ENCODE results near the gene LY6G6F.
"Not testable (repeated sequence)": the region's sequence is repeated elsewhere in the genome, so short reads cannot be mapped to it uniquely, and the experiment has no call there.

LY6G6F gene

DNA sequence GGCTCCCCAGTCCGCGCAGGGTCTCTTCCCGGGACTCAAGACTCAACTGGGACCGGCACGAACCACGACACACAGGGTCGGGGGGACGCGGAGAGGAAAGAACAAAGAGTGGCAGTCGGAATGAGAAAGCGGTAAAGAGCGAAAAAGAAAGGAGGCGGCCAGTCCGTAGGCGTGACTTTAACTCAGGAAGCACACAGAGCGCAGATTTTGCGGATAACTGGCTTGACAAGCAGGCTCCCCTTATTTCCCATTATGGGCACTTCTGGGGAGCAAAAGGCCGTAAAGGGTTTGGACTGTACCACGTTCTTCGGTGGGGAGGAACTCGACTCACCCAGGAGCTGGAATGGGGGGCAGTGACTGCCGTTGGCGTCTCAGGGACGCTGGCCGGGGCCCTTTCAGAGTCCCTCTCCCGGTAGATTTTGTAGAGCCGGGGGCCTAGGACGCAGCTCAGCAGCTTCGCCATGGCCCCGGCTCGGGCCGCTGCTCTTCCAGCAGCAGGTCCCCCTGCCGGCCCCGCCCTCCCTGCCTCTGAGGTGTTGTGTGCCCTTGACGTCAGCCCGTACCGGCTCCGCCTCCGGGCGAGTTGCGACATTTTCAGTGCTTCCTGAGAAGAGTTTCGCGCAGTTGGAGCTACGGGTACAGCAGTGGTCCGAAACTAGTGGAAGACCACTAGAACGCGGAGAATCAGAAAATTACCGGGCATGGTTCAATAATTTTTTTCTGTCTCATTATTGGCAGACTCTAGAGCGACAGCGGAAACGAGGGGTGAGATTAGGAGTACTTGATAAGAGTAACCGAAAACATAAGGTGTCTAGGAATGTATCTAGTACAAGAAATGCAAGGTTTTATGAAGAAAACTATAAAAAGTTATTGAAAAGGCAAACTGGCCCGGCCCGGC is 3.6 kb upstream of the LY6G6F start, which contains the start of gene ABHD16A:
Gene ABHD16A, minus strand, starts transcription at position 506 of the 898 bp plus-strand sequence. Its CDS starts 43 bp downstream, at position 463.
- DNase-seq, result peak; percentile 82

DNA sequence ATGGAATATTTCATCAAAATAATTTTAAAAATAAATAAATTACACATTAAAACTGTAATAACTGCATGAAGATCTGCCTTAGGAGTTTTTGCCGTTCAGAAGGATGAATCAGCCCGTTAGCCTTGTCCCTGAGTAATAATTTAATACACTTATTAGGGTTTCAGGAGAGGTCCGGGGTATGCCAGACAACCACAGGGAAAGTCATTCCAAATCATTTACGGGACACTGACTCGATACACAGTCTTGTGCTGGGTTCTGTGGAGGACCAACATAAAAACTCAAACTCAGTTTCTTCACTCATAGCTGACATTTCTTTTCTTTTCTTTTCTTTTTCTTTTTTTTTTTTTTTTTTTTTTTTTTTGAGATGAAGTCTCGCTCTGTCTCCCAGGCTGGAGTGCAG is 735 bp upstream of the LY6G6F start:
- DNase-seq, result no peak

DNA sequence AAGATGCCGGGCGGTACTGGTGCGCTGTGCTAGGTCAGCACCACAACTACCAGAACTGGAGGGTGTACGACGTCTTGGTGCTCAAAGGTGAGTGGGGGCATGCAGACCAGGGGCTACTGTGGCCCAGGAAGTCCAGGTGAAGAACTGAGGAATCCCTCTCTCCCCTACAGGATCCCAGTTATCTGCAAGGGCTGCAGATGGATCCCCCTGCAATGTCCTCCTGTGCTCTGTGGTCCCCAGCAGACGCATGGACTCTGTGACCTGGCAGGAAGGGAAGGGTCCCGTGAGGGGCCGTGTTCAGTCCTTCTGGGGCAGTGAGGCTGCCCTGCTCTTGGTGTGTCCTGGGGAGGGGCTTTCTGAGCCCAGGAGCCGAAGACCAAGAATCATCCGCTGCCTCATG is 1.0 kb downstream of the LY6G6F start:
- DNase-seq, result no peak

DNA sequence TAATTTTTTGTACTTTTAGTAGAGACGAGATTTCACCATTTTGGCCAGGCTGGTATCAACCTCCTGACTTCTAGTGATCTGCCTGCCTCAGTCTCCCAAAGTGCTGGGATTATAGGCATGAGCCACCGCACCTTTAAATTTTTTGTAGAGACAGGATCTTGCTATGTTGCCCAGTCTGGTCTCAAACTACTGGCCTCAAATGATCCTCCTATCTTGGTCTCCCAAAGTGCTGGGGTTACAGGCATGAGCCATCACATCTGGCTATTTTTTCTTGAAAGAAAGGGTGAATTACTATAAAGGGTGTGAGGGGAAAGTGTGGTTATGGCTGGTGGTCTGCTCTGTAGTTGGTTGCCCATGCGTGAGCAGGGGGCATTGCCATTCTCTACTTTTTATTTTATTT is 1.6 kb downstream of the LY6G6F start:
- DNase-seq, result no peak

DNA sequence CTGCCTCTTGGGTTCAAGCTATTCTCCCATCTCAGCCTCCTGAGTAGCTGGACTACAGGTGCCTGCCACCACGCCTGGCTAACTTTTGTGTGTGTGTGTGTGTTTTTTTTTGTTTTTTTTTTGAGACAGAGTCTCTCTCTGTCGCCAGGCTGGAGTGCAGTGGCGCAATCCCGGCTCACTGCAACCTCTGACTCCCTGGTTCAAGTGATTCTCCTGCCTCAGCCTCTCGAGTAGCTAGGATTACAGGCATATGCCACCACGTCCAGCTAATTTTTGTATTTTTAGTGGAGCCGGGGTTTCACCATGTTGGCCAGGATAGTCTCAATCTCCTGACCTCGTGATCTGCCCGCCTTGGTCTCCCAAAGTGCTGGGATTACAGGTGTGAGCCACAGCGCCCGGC is 2.5 kb downstream of the LY6G6F start:
- not testable (repeated sequence) for DNase-seq

DNA sequence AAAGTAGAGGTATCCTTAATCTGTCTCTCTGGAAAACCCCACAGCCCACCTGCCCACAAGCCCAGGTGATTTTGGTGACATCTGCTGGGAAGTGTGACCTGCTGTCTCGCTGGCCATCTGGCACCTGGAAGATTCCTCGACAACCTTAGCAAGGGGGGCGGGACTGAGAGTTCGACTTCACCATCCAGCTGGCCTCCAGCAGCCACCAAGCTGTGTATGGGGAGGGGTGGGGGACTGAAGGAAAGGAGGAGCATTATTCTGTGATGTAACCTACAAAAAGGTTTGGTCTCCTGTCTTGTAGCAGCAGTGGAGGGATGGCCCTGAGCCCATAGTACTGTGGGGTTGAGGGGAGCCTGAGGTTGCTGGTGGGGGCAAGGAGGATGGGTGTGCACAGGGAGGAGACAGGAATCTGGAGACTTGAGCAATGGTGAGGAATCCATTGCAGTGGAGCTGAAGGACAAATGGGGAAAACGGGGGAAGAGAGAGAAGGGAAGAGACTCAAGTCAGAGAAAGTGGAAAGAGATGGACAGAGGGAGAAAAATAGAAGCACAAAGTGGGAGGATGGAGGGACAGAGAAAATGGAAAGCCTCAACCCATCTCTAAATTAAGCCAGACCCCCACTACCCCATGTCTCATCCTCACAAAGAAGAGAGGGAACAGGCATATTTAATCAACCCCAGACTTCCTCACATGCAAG is 4.0 kb downstream of the LY6G6F start:
- no peak for DNase-seq

DNA sequence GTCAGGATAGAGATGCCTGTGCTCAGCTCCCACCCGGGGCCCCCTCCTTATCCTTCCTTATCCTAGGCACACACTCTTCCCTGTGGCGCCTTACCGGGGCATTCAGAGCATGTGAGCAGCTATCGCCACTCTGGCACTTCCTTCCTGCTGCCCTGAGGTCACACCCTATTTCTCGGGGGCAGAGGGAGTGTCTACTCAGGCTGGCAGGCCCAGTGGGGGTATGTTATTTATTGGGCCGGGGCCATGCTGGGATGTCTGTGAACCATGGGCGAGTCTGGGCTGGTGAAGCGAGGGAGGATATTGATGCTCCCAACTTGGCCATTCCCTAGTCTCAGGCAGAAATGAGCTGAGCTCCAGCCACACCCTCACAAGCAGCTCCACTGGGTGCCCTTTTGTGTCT is 4.6 kb downstream of the LY6G6F start:
- DNase-seq, result no peak

DNA sequence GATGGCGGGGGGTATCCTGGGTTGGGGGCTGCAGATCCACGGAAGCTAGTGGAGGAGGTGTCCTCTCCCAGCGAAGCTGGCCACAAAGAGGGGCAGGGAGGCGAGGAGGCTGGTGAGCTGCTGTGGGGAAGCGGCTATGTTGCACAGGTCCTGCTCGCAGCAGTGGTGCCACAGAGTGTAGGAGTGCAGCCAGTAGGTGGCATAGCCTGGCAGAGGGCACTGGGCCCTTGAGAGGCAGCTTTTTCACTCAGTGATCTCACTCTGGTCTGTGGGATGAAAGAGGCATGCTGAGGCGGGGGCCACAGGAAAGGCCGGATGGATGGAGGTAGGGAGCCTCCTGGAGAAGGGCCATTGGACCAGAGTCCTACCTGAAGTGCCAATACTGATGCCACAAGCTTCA is 5.6 kb downstream of the LY6G6F start:
- DNase-seq, result no peak

DNA sequence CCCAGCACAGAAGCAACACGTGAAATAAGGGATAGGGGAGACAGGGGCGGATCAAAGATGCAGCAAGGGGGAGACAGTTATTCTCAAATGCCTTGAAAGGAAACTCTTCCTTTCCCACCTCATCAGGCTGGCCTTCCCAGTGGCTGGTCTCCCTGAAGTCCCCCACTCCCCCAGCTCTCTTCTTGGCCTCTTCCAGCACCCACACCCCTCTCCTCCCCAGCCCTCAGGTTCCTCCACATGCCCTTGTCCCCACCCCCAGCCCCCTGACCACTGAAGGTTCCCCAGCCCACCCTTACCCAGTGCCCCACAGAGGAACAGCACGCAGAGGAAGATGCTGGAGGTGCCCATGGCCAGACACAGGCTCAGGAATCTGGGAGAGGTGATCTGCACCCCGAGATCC is 6.8 kb downstream of the LY6G6F start:
- no peak for DNase-seq

DNA sequence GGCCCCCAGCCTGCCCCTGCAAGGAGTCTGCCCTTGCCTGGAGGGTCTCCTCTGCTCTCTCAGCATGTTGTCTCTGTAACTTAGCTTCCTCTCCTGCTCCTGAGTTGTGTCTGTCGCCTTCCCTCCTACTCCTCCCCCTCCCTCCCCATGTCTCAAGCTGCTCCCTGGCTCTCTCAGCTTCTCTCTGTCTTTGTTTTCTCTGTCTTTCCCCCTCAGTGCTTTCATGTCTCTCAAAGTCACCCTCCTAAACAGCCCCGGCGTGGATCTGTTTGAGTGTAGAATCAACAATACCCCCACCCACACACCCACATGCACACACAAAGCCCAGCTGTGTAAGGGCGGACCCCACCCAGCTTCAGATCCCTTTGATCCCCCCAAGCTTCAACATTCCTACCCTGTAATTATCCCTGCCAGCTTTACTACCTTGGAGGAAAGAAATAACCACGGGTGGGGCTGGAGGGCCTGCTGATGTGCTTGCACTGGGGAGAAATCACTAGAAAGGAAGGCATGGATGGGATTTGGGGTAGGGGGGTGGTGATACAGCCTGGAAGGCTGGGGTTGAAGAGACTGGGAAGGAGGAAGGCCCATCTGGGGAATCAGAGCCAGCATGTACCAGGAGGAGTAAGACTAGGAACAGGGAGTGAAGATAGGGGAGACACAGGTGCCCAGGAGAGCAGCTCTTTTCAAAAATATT is 7.5 kb downstream of the LY6G6F start:
- no peak for DNase-seq

DNA sequence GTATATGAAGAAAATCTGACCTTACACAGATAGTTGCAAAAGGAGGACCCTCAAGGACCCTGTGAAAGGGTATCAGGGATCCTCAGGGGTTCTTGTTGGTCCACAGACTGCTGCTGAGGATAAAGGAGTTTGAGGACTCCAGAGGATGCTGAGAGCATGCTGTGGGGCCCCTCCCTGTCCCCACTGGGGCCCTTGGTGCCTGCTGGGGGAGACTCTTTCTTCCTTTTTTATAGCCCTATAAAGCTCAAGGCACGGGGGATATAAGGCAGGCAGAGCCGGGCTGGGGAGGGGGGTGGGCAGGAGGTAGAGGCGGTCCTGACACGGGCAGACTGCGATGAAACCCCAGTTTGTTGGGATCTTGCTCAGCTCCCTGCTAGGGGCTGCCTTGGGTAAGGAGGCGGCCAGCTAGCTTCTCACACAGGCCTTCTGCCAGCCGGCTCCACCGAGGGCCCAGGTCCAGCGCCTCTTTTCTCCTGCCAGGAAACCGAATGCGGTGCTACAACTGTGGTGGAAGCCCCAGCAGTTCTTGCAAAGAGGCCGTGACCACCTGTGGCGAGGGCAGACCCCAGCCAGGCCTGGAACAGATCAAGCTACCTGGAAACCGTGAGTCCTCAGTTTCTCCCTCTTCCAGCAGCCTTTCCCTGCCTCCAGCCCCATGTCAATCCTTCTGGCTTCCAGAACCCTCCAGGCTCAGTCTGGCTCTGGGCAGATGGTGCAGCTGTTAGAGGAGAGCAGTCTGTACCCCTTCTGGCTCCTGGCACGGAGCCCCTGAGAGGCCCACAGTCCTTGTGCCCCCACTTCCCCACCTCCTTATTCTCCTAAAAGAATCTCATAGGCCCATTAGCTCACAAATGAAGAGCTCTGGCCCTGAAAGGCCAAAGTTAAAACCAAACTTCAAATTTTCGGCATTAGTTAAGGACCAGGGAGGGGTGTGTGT is 8.6 kb downstream of the LY6G6F start, which contains the start of gene LY6G6D:
Gene LY6G6D, plus strand, starts transcription at position 327 of the 937 bp plus-strand sequence. Its CDS starts 8 bp downstream, at position 335.
- DNase-seq, result no peak

DNA sequence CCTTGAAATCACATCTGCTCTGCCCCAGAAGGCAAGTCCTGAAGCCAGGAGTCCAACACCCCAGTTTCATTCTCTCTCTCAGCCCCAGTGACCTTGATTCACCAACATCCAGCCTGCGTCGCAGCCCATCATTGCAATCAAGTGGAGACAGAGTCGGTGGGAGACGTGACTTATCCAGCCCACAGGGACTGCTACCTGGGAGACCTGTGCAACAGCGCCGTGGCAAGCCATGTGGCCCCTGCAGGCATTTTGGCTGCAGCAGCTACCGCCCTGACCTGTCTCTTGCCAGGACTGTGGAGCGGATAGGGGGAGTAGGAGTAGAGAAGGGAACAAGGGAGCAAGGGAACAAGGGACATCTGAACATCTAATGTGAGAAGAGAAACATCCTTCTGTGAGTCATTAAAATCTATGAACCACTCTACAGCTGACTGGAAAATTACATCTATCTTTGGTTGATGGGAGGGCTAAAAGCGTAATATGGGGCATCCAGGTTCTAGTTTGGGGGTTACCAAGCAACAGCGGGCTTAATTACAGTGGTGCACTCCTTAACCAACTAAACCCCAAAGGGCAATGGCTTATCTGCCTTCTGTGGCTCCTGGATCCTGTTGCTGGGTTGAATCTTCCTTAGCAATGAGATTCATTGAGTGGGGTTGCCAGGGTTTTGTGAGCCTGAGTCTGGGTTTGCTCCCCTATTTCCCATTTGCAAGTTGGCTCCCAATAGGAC is 11.0 kb downstream of the LY6G6F start:
- no peak for DNase-seq

DNA sequence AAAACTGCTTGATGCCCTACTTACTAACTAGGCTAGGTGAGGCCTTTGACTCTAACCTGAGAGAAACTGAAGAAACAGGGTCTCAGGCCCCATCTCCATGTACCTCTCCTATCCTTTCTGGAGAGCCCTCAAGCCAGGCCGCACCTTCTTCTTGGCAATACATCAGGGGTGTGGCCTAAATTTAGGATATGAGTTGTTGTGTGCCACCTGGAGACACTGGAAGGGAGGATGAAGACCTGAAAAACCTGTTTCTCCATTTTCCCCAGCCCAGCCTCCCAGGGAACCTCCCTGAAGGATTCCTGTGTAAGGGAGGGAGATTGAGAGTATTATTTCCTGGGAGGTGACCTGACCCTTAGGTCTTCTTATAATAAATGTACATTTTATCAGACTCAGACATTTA is 11.6 kb downstream of the LY6G6F start:
- no peak for DNase-seq

DNA sequence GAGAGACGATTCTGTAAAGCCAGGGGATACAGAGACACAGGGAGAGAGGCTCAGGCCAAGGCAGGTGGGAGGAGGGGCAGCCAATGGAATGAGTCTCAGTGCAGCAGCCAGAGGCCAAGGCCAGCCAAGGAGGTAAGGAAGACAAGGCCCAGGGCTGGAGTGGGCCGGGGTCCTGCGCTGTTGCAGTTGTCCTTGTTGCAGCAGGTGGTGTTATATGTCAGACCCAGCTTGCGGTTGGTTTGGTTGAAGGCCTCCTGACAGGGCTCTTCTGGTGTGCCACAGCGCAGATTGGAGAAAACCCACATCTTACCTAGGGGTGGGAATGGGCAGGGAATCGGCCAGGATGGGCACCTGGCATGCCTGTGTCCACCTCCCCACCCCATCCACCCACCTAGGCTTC is 12.3 kb downstream of the LY6G6F start:
- no peak for DNase-seq

DNA sequence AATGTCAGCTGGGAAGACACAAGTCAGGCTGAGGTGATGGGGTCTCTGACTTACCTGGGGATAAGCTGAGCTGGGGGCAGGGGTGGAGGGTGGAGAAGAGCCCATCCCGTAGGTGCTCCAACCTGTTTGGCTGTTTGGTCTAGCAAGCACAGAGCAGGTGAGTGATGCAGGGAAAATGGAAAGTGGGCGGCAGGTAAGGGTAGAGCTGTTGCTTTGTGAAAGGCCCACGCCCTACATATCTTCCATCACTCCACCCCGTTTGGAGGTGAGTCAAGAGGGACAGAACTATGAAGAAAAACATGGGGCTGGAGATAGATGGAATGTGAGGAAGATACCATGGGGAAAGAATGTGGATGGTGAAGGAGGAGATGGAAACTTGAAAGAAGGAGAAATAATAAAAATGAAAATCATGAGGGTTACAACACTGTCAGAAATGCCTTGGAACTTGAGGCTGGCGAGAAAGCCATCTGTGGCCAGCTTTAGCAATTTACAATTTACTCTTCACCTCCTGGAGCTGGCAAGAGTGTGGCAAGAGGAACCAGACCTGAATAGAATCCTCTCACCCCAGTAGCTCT is 13.6 kb downstream of the LY6G6F start:
- DNase-seq, result no peak

DNA sequence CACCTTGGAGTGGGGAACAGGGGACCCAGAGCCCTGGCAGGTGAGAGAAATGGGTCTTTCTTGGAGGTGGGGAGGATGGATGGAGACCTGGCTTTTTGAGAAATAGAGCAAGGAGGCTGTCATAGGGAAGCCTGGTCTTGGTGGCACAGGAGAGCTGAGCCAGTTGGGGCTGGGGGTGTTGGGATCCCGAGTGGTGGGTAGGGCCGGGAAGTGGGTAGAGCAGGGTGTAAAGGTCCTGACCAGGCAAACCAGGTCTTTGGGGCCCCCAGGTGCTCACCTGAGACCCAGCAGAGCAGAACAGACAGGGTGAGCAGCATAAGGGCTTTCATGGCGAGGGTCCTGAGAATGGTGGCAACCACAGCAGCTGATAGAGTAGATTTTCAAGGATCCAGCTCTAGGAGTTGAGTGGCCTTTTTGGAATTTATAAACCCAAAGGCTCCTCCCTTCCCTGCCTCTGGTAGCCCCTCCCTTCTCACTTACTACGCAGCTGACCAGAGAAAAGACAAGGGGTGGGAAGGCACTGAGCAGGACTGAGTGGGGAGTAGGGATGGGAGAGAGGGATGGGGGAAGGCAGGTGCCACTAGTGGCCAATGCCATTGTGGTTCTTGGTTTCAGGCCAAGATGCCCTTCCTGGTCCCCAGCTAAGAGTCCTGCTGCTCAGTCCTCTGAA is 14.8 kb downstream of the LY6G6F start, which contains the start of gene LY6G6C:
Gene LY6G6C, minus strand, starts transcription at position 396 of the 670 bp plus-strand sequence. Its CDS starts 67 bp downstream, at position 329.
- DNase-seq, result no peak

DNA sequence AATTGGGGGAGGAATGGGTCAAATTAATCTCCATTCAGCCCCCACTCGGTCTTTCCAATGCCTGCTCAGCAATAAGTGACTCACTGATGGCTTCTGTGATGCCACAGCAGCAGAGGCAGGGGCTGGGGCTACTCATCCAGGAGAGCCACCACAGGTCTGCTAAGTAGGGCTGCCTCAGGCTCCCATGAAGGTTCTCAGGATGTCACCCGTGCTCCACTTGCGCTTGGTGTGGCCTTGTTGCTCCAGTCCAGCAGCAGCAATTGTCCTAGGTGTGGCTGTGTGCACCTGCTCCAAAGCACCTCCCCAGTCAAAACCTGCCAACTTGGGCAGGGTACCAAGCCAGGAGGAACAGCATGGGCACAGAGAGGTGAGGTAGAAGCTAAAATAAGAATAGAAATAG is 15.5 kb downstream of the LY6G6F start:
- DNase-seq, result no peak

DNA sequence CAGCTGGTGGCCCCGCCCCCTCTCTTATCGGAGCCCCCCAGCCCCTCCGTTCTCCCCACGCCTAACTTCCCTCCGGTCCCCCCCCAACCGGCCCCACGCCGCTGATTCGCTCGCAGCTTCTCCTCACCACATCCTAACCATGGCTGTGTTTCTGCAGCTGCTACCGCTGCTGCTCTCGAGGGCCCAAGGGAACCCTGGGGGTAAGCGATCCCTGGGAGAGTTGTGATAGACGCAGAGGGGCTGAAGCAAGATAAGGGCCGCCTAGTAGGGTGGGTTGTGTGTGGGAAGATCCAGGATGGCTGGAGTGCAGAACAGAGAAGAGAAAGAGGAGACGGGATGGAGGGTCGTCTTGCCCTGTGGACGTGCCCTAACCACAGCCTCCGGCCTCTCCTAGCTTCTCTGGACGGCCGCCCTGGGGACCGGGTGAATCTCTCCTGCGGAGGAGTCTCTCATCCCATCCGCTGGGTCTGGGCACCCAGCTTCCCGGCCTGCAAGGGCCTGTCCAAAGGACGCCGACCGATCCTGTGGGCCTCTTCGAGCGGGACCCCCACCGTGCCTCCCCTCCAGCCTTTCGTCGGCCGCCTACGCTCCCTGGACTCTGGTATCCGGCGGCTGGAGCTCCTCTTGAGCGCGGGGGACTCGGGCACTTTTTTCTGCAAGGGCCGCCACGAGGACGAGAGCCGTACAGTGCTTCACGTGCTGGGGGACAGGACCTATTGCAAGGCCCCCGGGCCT is 16.7 kb downstream of the LY6G6F start, which contains the start of gene MPIG6B:
Gene MPIG6B, plus strand, starts transcription at position 129 of the 735 bp plus-strand sequence. Its CDS starts 11 bp downstream, at position 140.
- DNase-seq, result no peak

DNA sequence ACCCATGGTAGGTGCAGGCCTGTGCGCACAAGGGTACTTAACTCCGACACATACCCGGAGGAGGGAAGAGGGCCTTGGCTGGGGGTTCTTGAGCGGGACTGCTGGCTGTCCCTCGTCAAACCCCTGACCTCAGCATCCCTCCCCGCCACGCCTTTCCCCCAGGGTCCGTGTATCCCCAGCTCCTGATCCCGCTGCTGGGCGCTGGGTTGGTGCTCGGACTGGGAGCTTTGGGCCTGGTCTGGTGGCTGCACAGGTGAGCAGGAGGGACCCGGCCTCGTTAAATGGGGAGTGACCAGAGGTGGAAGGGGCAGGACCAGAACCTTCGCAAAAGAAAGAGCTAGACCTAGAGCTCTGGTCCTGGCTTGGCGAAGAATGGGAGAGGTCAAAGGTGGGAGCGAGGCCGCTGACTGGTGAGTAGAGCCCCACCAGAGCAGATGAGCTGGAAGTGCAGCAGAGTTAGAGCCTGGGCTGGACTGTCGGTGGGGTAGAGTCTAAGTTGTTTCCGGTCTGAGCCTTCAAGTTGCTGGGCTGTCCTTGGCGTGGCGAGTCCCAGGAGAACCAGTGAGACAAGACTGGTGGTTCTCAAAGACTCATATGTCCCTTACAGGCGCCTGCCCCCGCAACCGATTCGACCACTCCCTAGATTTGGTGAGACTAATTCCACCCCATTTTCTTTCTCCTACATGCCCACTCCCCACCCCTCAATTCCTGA is 17.5 kb downstream of the LY6G6F start:
- no peak for DNase-seq
